Neuronal stem cell (in vitro differentiated cells): Measurements from ENCODE around the gene KIAA1755.
"Not testable (repeated sequence)": the region's sequence is repeated elsewhere in the genome, so short reads cannot be mapped to it uniquely, and the experiment has no call there.

Experiments used
- DNase-seq: peaks from one replicate; pipeline ENCODE4 v3.0.0-alpha.2; 2013; ENCODE audit warnings: low spot score
- H2AFZ ChIP-seq: one replicate; pipeline ENCODE4 v1.6.1; 2013; ENCODE audit warnings: mild to moderate bottlenecking, low read length, inconsistent platforms
- H2AK5ac ChIP-seq: 2 replicates; pipeline ENCODE4 v1.6.1; 2013; ENCODE audit warnings: low read depth, mild to moderate bottlenecking, inconsistent platforms, low read length, moderate library complexity, mixed read lengths
- H2BK120ac ChIP-seq: 2 replicates; pipeline ENCODE4 v1.6.1; 2013; ENCODE audit warnings: low read depth, mild to moderate bottlenecking, inconsistent platforms, low read length, moderate library complexity, mixed read lengths
- H2BK12ac ChIP-seq: one replicate; pipeline ENCODE4 v1.6.1; 2013; ENCODE audit warnings: low read length, inconsistent platforms
- H2BK15ac ChIP-seq: 2 replicates; pipeline ENCODE4 v1.6.1; 2013; ENCODE audit warnings: mild to moderate bottlenecking, low read length, inconsistent platforms, mixed read lengths
- H2BK5ac ChIP-seq: one replicate; pipeline ENCODE4 v1.6.1; 2013; ENCODE audit warnings: inconsistent platforms, mild to moderate bottlenecking, low read length, moderate library complexity
- H3K14ac ChIP-seq: one replicate; pipeline ENCODE4 v1.6.1; 2013; ENCODE audit warnings: low read length, inconsistent platforms
- H3K18ac ChIP-seq: 2 replicates; pipeline ENCODE4 v1.6.1; 2013; ENCODE audit warnings: low read length, inconsistent platforms
- H3K23ac ChIP-seq: 2 replicates; pipeline ENCODE4 v1.6.1; 2013; ENCODE audit warnings: low read depth, mild to moderate bottlenecking, mixed read lengths, low read length, inconsistent platforms; ENCODE audit not compliant: poor library complexity
- H3K27ac ChIP-seq: replicated peaks from 3 replicates; pipeline ENCODE4 v1.5.1; 2013; ENCODE audit warnings: low read length, inconsistent platforms
- H3K27me3 ChIP-seq, 3 experiments: 2 replicates each; pipeline ENCODE4 v1.6.1; 2013; ENCODE audit warnings: low read length in 3 of 3, mild to moderate bottlenecking in 2 of 3, inconsistent platforms in 1 of 3, low read depth in 1 of 3, mixed read lengths in 1 of 3, moderate library complexity in 1 of 3; ENCODE audit not compliant: control insufficient read depth in 3 of 3, insufficient read depth in 3 of 3
- H3K36me3 ChIP-seq, 2 donors: replicated peaks in 1 of 2; 2 replicates each; pipeline ENCODE4 v1.6.1; 2013; ENCODE audit warnings: low read length in 2 of 2; ENCODE audit not compliant: control insufficient read depth in 2 of 2, insufficient read depth in 2 of 2
- H3K4ac ChIP-seq: 2 replicates; pipeline ENCODE4 v1.6.1; 2013; ENCODE audit warnings: inconsistent platforms, mild to moderate bottlenecking, low read length, moderate library complexity
- H3K4me1 ChIP-seq, 2 donors: 1 replicate in 1 of 2; 2 replicates in 1 of 2; pipeline ENCODE4 v1.6.1; 2013; ENCODE audit warnings: low read length in 2 of 2, low read depth in 1 of 2; ENCODE audit not compliant: control insufficient read depth in 2 of 2, insufficient read depth in 1 of 2
- H3K4me2 ChIP-seq: one replicate; pipeline ENCODE4 v1.6.1; 2013; ENCODE audit warnings: mild to moderate bottlenecking, low read length, inconsistent platforms; ENCODE audit not compliant: insufficient read depth, poor library complexity, severe bottlenecking
- H3K4me3 ChIP-seq, 2 donors: 2 replicates each; pipeline ENCODE4 v1.5.1; 2013; ENCODE audit warnings: low read length in 2 of 2, mild to moderate bottlenecking in 2 of 2, inconsistent platforms in 1 of 2, moderate library complexity in 1 of 2
- H3K79me1 ChIP-seq: one replicate; pipeline ENCODE4 v1.6.1; 2013; ENCODE audit warnings: low read depth, mild to moderate bottlenecking, inconsistent platforms, low read length, moderate library complexity
- H3K9ac ChIP-seq: one replicate; pipeline ENCODE4 v1.6.1; 2013; ENCODE audit warnings: mild to moderate bottlenecking, low read depth, low read length, inconsistent platforms; ENCODE audit not compliant: poor library complexity
- H3K9me3 ChIP-seq, 2 donors: replicated peaks in 1 of 2; 2 replicates each; pipeline versions ENCODE3 to v1.6.1; 2013; ENCODE audit warnings: low read length in 2 of 2, mild to moderate bottlenecking in 2 of 2, inconsistent platforms in 1 of 2, low read depth in 1 of 2, mixed read lengths in 1 of 2, moderate library complexity in 1 of 2; ENCODE audit not compliant: control insufficient read depth in 2 of 2, insufficient read depth in 1 of 2
- H4K8ac ChIP-seq: one replicate; pipeline ENCODE4 v1.6.1; 2013; ENCODE audit warnings: low read depth, mild to moderate bottlenecking, inconsistent platforms, low read length, moderate library complexity
- H4K91ac ChIP-seq: one replicate; pipeline ENCODE4 v1.6.1; 2013; ENCODE audit warnings: low read length, low read depth, mild to moderate bottlenecking, inconsistent platforms; ENCODE audit not compliant: poor library complexity
- WGBS, 2 donors: extraction: QIAGEN DNeasy Blood & Tissue Kit; methylation state at CpG; one replicate each; pipeline ENCODE4 v1.1.7; 2013; ENCODE audit warnings: missing lambda C conversion rate in 2 of 2, mixed read lengths in 1 of 2; ENCODE audit not compliant: insufficient read length in 2 of 2, insufficient replicate concordance in 1 of 2; ENCODE audit errors: extremely low coverage in 2 of 2; 5-methylcytosine and 5-hydroxymethylcytosine counted together

The KIAA1755 gene

DNA sequence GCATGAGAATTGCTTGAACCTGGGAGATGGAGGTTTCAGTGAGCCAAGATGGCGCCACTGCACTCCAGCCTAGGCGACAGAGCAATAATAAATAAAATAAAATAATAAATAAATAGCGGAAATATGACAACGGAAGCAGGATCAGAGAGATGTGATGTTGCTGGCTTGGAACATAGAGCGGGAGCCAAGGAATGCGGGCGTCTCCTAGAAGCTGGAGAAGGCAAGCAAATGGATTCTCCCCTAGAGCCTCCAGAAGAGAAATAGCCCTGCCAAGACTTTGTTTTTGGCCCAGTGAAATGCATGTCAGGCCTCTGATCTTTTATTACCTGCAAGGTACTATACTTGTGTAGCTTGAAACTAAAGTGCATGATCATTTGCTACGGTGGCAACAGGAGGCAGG, 12.4 kb downstream of the KIAA1755 start:
- H3K4ac ChIP-seq: no peak overlapping the region
- H3K9ac ChIP-seq: no peak overlapping the region
- H3K14ac ChIP-seq: no peak overlapping the region
- no peak overlapping the region for H2BK15ac ChIP-seq
- peaks cover 4 to 7% of the 10 kb centered on the region in 2 donors for H3K9me3 ChIP-seq
- no peak overlapping the region for H4K8ac ChIP-seq
- no peak overlapping the region for H2AK5ac ChIP-seq
- WGBS, 2 donors: no CpG with 5 or more reads among the region's 8 CpGs
- no peak overlapping the region for H3K4me3 ChIP-seq
- no peaks in the 10 kb centered on the region for H3K79me1 ChIP-seq
- no peak overlapping the region for H2BK5ac ChIP-seq
- no peaks in the 10 kb centered on the region for H3K36me3 ChIP-seq
- no peak overlapping the region for H3K18ac ChIP-seq
- peaks cover 0 to 5% of the 10 kb centered on the region in 2 donors for H3K4me1 ChIP-seq
- no peak overlapping the region for H3K4me2 ChIP-seq
- H2AFZ ChIP-seq: no peak overlapping the region
- no peak overlapping the region for H3K27ac ChIP-seq
- H2BK120ac ChIP-seq: no peak overlapping the region
- no peaks in the 10 kb centered on the region for H3K27me3 ChIP-seq
- H4K91ac ChIP-seq: no peak overlapping the region
- no peak for DNase-seq
- no peak overlapping the region for H3K23ac ChIP-seq
- no peak overlapping the region for H2BK12ac ChIP-seq

GRCh38 chr20:38247725-38248124, 12.8 kb downstream of the KIAA1755 start:
- no CpG with 5 or more reads among the region's 4 CpGs for WGBS, 2 donors
- not testable (repeated sequence) for H2BK15ac ChIP-seq, DNase-seq, H3K9ac ChIP-seq, H3K36me3 ChIP-seq, H3K79me1 ChIP-seq, H4K8ac ChIP-seq, H2BK120ac ChIP-seq, H3K4me3 ChIP-seq, H3K4ac ChIP-seq, H3K4me2 ChIP-seq, H2AFZ ChIP-seq, H4K91ac ChIP-seq, H2BK12ac ChIP-seq, H2BK5ac ChIP-seq, H2AK5ac ChIP-seq, H3K4me1 ChIP-seq, H3K23ac ChIP-seq, H3K14ac ChIP-seq, H3K18ac ChIP-seq, H3K27me3 ChIP-seq, H3K27ac ChIP-seq
- H3K9me3 ChIP-seq: peaks cover 6 to 11% of the 10 kb centered on the region in 2 donors

GRCh38 chr20:38247166-38247509, 13.4 kb downstream of the KIAA1755 start:
- H3K4me2 ChIP-seq: no peak overlapping the region
- H4K91ac ChIP-seq: no peak overlapping the region
- no peak overlapping the region for H3K27ac ChIP-seq
- no peak overlapping the region for H3K23ac ChIP-seq
- H3K27me3 ChIP-seq: no peaks in the 10 kb centered on the region
- H2BK12ac ChIP-seq: no peak overlapping the region
- H3K4ac ChIP-seq: no peak overlapping the region
- H2AFZ ChIP-seq: no peak overlapping the region
- no peaks in the 10 kb centered on the region for H3K36me3 ChIP-seq
- H3K14ac ChIP-seq: no peak overlapping the region
- no peaks in the 10 kb centered on the region for H3K79me1 ChIP-seq
- H3K9me3 ChIP-seq: peaks cover 7 to 17% of the 10 kb centered on the region in 2 donors
- no peak overlapping the region for H3K9ac ChIP-seq
- no peaks in the 10 kb centered on the region for H3K4me1 ChIP-seq
- no peak overlapping the region for H3K4me3 ChIP-seq
- no peak for DNase-seq
- no peak overlapping the region for H4K8ac ChIP-seq
- no peak overlapping the region for H2BK5ac ChIP-seq
- H2AK5ac ChIP-seq: no peak overlapping the region
- H3K18ac ChIP-seq: peak overlapping the region; percentile 78
- no peak overlapping the region for H2BK120ac ChIP-seq
- WGBS, 2 donors: no CpG with 5 or more reads among the region's 7 CpGs
- no peak overlapping the region for H2BK15ac ChIP-seq

- H3K9ac ChIP-seq: peak overlapping the region; percentile 30
- peak overlapping the region; percentile 70 for H3K18ac ChIP-seq
- H3K9me3 ChIP-seq: peaks cover 12 to 23% of the 10 kb centered on the region in 2 donors
- no peak overlapping the region for H2AK5ac ChIP-seq
- peak overlapping the region; percentile 53 for H2BK12ac ChIP-seq
- no peak overlapping the region for H2AFZ ChIP-seq
- no peaks in the 10 kb centered on the region for H3K79me1 ChIP-seq
- peak overlapping the region; percentile 25 for H3K23ac ChIP-seq
- DNase-seq: no peak
- H3K36me3 ChIP-seq: no peaks in the 10 kb centered on the region
- no peaks in the 10 kb centered on the region for H3K27me3 ChIP-seq
- H2BK120ac ChIP-seq: no peak overlapping the region
- WGBS, 2 donors: no CpG with 5 or more reads among the region's 14 CpGs
- H4K91ac ChIP-seq: no peak overlapping the region
- H3K4me3 ChIP-seq: no peak overlapping the region
- peak overlapping the region; percentile 11 for H2BK5ac ChIP-seq
- no peaks in the 10 kb centered on the region for H3K4me1 ChIP-seq
- peak overlapping the region; percentile 75 for H2BK15ac ChIP-seq
- no peak overlapping the region for H3K27ac ChIP-seq
- H4K8ac ChIP-seq: no peak overlapping the region
- H3K4me2 ChIP-seq: no peak overlapping the region
- no peak overlapping the region for H3K4ac ChIP-seq
- no peak overlapping the region for H3K14ac ChIP-seq
These were observed 14.0 kb downstream of the KIAA1755 start for GRCh38 chr20:38246357-38247165.
